GM18867 (cell line): Measurements from ENCODE around the gene NR1H2.

Experiments used
- ATAC-seq: cut with Tn5 transposase; IDR thresholded peaks from one replicate; pipeline ENCODE4 v1.9.1; 2021; ENCODE audit warnings: mild to moderate bottlenecking, moderate library complexity; ENCODE audit not compliant: unreplicated experiment

The NR1H2 gene

DNA sequence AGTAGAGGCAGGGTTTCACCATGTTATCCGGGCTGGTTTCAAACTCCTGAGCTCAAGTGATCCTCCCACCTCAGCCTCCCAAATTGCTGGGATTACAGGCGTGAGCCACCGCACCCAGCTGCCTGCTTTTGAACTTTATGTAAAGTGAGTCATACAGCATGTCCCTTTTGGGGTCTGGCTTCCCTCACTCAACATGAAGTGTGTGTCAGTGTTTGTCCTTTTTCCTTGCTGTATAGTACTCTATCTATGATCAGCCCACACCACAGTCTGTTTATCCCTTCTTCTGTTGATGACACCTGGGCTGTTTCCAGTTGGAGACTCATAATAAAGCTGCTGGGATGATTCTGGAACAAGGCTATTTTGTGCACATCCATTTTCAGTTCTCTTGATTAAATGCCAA lies 44.6 kb downstream of the NR1H2 start:
- ATAC-seq = no peak

DNA sequence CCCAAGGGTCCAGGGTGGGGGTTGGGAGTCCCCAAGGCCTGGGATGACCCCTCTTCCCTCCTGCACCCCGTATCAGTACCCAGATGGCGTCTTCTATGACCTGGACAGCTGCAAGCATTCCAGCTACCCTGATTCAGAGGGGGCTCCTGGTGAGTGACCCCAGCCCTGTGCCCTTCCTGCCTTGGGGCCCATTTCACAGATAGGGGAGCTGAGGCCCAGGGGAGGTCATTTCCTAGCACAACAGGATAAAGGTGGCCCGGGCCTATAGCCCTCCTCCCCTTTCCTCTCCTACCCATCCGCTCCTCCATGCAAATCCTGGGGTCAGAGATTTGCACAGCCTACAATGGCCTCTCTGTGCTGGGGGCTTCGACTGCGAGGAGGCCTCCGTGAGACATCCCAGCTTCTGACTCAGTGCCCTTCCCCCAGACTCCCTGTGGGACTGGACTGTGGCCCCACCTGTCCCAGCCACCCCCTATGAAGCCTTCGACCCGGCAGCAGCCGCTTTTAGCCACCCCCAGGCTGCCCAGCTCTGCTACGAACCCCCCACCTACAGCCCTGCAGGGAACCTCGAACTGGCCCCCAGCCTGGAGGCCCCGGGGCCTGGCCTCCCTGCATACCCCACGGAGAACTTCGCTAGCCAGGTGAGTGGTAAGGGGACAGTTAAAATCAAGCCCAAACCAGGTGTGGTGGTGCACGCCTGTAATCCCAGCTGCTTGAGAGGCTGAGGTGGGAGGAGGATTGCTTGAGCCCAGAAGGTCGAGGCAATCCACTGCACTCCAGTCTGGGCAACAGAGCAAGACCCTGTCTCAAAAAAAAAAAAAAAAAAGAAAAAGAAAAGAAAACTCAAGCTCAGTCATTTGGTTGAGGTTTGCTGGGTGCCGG lies 46.4 kb downstream of the NR1H2 start:
- no peak for ATAC-seq

DNA sequence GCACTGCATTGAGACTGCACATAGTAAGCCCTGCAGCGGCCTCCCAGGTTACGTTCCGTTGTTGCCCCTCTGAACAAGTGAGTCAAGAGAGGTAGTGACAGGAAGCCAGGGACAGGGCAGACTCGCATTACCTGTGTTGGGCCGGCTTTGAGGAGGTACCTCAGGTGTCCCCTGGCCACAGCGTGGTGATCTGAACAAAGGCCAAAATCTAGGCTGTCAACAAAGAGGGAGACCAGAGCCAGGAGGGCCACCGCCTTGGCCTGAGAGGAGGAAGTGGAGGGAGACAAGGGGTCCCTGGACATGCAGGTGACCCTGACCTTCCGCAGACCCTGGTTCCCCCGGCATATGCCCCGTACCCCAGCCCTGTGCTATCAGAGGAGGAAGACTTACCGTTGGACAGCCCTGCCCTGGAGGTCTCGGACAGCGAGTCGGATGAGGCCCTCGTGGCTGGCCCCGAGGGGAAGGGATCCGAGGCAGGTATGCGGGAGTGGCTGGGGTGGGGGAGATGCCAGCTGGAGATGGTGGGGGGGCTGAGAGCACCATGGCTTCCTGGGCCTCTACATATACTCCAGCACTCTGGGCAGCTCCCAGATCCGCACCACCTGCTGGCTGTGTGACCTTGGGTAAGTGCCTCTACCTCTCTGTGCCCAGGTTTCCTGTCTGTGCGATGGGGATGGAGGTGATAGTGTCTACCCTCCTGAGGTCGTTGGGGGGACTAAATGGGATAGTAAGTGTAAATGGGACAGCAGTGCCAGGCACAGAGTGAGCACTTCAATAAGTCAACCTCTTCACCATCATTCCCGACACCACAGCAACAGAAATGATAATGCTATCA lies 47.2 kb downstream of the NR1H2 start:
- ATAC-seq = no peak

DNA sequence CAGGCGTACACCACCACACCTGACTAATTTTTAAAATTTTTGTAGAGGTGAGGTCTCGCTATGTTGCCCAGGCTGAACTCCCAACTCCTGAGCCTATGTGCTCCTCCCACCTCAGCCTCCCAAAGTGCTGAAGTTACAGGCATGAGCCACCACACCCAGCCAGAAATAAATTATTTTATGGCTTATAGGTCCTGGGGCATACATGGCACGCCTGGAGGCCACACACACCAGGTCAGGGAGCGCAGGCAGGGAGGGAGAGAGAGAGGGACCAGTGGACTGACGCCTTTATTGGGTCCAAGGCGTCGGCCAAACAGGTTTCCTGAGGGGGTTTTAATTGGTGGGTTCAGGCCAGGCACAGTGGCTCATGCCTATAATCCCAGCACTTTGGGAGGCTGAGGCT lies 49.3 kb downstream of the NR1H2 start:
- no peak for ATAC-seq

DNA sequence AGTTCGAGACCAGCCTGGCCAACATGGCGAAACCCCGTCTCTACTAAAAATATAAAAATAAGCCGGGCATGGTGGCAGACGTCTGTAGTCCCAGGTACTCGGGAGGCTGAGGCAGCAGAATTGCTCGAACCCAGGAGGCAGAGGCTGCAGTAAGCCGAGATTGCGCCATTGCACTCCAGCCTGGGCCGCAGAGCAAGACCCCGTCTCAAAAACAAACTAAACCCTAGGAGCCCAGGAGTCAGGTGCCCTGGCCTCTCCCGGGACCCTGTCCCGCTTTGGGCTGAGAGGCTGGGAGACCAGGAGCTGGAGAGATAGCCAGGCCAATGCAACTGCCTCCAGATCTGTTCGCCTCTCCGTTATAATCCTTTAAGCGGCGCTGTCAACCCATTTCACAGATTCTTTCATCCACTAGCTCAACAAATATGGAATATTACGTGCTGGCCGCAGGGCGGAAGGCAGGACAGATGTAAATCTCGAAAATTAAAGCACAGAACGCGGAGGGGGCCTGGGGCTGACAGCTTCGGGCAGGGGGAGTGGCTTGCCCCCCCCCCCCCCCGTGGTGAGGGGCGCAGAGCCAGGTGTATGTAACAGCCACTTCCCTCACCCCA lies 51.2 kb downstream of the NR1H2 start:
- ATAC-seq = no peak

DNA sequence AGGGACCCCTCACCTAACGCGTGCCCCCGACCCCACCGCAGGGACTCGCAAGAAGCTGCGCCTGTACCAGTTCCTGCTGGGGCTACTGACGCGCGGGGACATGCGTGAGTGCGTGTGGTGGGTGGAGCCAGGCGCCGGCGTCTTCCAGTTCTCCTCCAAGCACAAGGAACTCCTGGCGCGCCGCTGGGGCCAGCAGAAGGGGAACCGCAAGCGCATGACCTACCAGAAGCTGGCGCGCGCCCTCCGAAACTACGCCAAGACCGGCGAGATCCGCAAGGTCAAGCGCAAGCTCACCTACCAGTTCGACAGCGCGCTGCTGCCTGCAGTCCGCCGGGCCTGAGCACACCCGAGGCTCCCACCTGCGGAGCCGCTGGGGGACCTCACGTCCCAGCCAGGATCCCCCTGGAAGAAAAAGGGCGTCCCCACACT lies 51.8 kb downstream of the NR1H2 start:
- ATAC-seq = no peak

DNA sequence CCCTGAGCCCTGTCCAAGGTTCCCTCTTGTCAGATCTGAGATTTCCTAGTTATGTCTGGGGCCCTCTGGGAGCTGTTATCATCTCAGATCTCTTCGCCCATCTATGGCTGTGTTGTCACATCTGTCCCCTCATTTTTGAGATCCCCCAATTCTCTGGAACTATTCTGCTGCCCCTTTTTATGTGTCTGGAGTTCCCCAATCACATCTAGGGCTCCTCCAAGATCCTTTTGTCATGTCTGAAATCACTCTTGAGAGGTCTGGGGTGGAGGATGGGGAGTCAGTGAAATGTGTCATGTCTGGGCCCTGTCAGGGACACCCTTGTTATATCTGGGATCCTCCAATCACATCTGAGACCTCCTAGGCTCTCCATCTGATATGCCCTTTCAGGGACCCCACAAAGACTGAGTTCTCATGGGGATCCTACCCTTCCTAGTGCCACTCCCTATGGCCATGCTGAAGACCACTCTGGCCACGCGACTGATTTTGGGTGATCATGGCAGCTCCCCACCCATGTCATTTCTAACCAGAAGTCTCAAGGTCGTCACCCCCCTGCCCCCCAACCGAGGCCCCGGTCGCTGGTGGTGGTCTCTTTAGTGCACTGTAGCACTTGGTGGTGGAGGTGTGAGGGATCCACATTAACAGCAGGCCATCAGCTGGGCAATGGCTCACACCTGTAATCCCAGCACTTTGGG lies 52.7 kb downstream of the NR1H2 start:
- ATAC-seq = no peak

DNA sequence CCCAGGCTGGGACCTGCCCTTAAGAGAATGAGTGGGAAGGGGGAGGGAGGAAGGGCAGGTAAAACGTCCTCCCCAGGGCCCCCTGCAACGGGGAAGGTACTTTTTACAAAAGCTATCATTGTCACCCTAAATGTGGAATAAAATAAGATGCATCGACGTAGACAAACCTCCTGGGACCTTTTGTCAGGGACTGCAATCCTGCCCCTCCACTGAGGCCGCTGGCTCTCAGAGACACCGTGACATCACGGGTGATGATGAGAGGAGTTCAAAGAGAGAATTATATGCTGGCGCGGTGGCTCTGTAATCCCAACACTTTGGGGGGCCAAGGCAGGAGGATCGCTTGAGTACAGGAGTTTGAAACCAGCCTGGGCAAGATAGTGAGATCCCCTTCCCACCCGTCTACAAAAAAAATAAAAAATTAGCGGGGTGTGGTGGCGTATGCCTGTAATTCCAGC lies 54.7 kb downstream of the NR1H2 start:
- no peak for ATAC-seq

DNA sequence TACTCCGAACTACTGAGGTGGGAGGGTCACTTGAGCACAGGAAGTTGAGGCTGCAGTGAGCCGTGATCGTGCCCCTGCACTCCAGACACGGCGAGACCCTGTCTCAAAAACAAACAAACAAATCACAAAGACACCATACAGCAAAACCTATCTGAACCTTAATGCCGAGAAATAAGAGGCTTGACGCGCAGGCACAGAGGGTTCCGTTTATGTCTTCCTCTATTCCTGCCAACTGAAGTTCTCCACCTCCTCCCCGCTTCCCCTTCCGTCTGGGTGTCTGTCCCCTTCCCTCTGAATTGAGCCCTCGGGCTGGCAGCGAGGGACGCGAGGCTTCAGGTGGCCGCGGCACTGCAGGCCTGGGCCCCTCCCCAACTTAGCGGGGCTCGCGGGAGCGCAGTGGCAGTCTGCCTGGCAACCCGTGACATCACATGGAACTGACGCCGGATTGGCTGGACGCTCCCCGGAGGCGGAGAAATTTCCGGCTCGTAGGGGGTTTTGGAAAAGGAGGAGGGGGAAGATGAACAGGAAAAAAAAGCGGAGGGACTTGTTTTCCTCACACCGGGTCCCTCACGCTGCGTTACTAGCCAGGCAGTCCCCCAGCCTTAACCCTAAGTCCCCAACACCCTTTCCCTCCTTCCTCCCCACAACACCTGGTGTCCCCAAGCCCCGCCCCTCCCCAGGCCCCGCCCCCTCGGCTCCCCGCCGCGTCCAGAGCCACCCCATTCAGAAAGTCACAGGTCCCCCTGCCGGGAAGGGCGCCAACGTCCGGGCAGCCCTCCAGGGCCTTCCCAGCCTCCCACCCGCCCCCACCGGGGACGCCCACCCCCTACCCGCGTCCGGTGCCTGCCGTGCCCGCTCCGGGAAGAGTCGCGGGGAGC lies 55.3 kb downstream of the NR1H2 start:
- peak; percentile 83 for ATAC-seq

DNA sequence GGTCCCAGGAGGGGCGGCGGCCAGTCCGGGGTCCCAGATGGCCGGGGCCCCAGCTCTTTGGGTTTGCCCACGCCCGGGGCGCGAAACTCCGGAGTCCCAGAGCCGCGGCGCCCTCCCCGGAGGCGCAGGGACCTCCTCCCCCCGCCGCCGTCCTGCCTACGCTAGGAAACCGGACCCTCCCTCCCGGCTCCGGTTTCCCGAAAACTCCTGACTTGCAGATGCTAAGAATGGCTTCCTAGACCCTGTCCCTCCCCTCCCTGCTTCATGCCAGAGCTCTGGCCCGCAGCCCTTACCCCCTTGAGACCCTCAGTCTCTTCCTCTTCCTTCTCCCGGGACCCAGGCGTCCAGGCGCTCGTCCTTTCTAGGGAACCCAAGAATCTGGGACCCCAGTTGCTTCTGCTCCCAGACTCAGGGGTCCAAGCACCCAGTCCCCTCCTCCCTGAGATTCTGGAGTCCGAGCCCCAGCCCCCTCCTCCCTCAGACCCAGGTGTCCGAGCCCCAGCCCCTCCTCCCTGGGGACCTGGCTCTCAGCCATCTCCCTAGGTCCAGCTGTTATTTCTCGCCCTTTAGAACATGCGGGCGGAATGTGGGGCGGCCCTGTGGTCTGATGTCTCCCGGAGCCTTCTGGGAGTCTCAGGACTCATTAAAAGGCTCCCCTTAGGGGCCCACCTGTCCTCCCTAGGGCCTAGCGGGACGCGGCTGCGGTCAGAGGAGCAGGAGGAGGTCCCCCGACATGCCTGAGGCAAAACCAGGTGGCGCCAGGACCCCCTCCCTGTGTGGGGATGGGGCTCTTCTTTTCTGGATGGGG lies 56.2 kb downstream of the NR1H2 start, which contains the start of gene MYBPC2:
Gene MYBPC2, plus strand, starts transcription at position 672 of the 808 bp plus-strand sequence. Its CDS starts 62 bp downstream, at position 734.
- ATAC-seq = peak; percentile 6
